Measurements from ENCODE around the gene PPP3R2.
"Not testable (repeated sequence)": the region's sequence is repeated elsewhere in the genome, so short reads cannot be mapped to it uniquely, and the experiment has no call there.

PPP3R2 gene

GRCh38 chr9:101592788-101593187, 2.0 kb downstream of the PPP3R2 start:
- no peak overlapping the region for H3K4me3 ChIP-seq (ENCODE audit: control insufficient read depth, low read depth, low read length)
- no peak for DNase-seq (ENCODE audit: low read depth)
- no peak for TF ChIP-seq CTCF (conservative IDR thresholded peaks at IDR 0.05; ENCODE audit: control insufficient read depth, insufficient read depth, low read depth, low read length)

GRCh38 chr9:101591787-101592446, 2.9 kb downstream of the PPP3R2 start:
- no peak for TF ChIP-seq CTCF (conservative IDR thresholded peaks at IDR 0.05; ENCODE audit: control insufficient read depth, insufficient read depth, low read depth, low read length)
- H3K4me3 ChIP-seq (ENCODE audit: control insufficient read depth, low read depth, low read length): no peak overlapping the region
- DNase-seq (ENCODE audit: low read depth): no peak

GRCh38 chr9:101590901-101591300, 3.9 kb downstream of the PPP3R2 start:
- no peak overlapping the region for H3K4me3 ChIP-seq (ENCODE audit: control insufficient read depth, low read depth, low read length)
- no peak for DNase-seq (ENCODE audit: low read depth)
- TF ChIP-seq CTCF (conservative IDR thresholded peaks at IDR 0.05; ENCODE audit: control insufficient read depth, insufficient read depth, low read depth, low read length): no peak

GRCh38 chr9:101590074-101590473, 4.7 kb downstream of the PPP3R2 start:
- not testable (repeated sequence) for H3K4me3 ChIP-seq (ENCODE audit: control insufficient read depth, low read depth, low read length)
- peak; percentile 70 for DNase-seq (ENCODE audit: low read depth)

GRCh38 chr9:101587332-101588043, 7.3 kb downstream of the PPP3R2 start:
- DNase-seq (ENCODE audit: low read depth): peak; percentile 25
- no peak overlapping the region for H3K4me3 ChIP-seq (ENCODE audit: control insufficient read depth, low read depth, low read length)
- no peak for TF ChIP-seq CTCF (conservative IDR thresholded peaks at IDR 0.05; ENCODE audit: control insufficient read depth, insufficient read depth, low read depth, low read length)

GRCh38 chr9:101586651-101587050, 8.1 kb downstream of the PPP3R2 start:
- TF ChIP-seq CTCF (conservative IDR thresholded peaks at IDR 0.05; ENCODE audit: control insufficient read depth, insufficient read depth, low read depth, low read length): no peak
- H3K4me3 ChIP-seq (ENCODE audit: control insufficient read depth, low read depth, low read length): no peak overlapping the region
- no peak for DNase-seq (ENCODE audit: low read depth)

- DNase-seq (ENCODE audit: low read depth): no peak
- no peak overlapping the region for H3K4me3 ChIP-seq (ENCODE audit: control insufficient read depth, low read depth, low read length)
- no peak for TF ChIP-seq CTCF (conservative IDR thresholded peaks at IDR 0.05; ENCODE audit: control insufficient read depth, insufficient read depth, low read depth, low read length)
Measured at GRCh38 chr9:101585740-101586139, 9.0 kb downstream of the PPP3R2 start.
